Lower leg skin (tissue), 4 donors: ENCODE data around the gene ABCC8. TPM values are rescaled to one million over a fixed set of nuclear protein-coding genes. Genes with fewer than 3 reads are reported as not detected.

Experiments used
- DNase-seq, 2 donors: peaks; one replicate each; pipeline ENCODE4 v3.0.0-alpha.2; 2019; ENCODE audit warnings: low spot score in 2 of 2
- H3K4me3 ChIP-seq: fragments of 200-600 bp; sonication (generic); 2 replicates; pipeline ENCODE4 v1.5.1; 2017; ENCODE audit warnings: mild to moderate bottlenecking, low read depth; ENCODE audit not compliant: poor library complexity, severe bottlenecking
- POLR2A ChIP-seq, 2 donors: fragments of 450-650 bp; IDR thresholded peaks; one replicate each; pipeline ENCODE4 v1.6.1; 2016 to 2017; ENCODE audit warnings: antibody characterized with exemption in 2 of 2, mild to moderate bottlenecking in 1 of 2, moderate library complexity in 1 of 2
- WGBS, 2 donors: methylation state at CpG; one replicate each; pipeline ENCODE4 v1.1.5; 2018; 5-methylcytosine and 5-hydroxymethylcytosine counted together
- intact Hi-C: fragments of 100-400 bp; cut with DNase I; formaldehyde crosslinking; loops from one replicate; pipeline ENCODE4 v1.15.0; 2023; ENCODE audit warnings: low total_unique reads
- total RNA-seq, 4 donors: library from RNA; depleted of rRNA; stranded (reverse); fragments of >200 nt; gene quantifications; one replicate each; pipeline ENCODE4 v1.1.0, GENCODE V29; 2016
- TF ChIP-seq, protein P1 (sequence below), 3 donors: fragments of 450-650 bp; IDR thresholded peaks; one replicate each; pipeline ENCODE4 v1.5.1; 2016; ENCODE audit warnings: antibody characterized with exemption in 3 of 3, mild to moderate bottlenecking in 3 of 3, moderate library complexity in 2 of 3

ABCC8 gene
- total RNA-seq, 4 donors from 2014 or later: 0.11 to 0.34 (median 0.26) TPM; not detected in 1

GRCh38 chr11:17506314-17506713 is 29.7 kb upstream of the ABCC8 start:
- H3K4me3 ChIP-seq: no peak overlapping the region
- TF ChIP-seq, protein P1, sequence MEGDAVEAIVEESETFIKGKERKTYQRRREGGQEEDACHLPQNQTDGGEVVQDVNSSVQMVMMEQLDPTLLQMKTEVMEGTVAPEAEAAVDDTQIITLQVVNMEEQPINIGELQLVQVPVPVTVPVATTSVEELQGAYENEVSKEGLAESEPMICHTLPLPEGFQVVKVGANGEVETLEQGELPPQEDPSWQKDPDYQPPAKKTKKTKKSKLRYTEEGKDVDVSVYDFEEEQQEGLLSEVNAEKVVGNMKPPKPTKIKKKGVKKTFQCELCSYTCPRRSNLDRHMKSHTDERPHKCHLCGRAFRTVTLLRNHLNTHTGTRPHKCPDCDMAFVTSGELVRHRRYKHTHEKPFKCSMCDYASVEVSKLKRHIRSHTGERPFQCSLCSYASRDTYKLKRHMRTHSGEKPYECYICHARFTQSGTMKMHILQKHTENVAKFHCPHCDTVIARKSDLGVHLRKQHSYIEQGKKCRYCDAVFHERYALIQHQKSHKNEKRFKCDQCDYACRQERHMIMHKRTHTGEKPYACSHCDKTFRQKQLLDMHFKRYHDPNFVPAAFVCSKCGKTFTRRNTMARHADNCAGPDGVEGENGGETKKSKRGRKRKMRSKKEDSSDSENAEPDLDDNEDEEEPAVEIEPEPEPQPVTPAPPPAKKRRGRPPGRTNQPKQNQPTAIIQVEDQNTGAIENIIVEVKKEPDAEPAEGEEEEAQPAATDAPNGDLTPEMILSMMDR (IDR thresholded peaks at IDR 0.05): no peak
- no peak for TF ChIP-seq POLR2A (IDR thresholded peaks at IDR 0.05)
- no peak for DNase-seq
- WGBS, 2 donors: 91 to 92% methylated on average over 6 of the region's 6 CpGs
- intact Hi-C loops: loop anchor here (5.0 kb wide), 1 partner anchor 274 kb away; no protein-coding TSS in a partner anchor

DNA sequence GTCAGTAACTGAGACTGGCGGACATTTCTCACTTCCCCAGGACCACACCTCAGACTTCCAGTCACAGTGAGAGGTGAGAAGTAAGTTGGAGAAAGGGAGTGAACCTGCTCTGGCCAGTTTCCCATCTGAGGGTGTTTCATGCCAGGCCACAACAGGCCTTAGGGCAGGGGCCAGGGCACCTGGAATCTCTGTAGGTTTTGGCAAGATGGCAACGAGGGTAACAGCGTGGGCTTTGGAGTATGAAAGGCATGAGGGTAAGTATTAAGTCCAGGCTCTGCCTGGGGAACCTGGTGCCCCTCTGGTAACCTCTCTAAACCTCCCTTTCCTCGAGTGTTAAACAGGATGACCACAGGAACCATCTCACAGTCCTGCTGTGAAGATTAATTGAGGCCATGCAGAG is 28.5 kb upstream of the ABCC8 start:
- H3K4me3 ChIP-seq: no peak overlapping the region
- whole genome bisulfite sequencing, 2 donors: 76 to 77% methylated on average over 4 of the region's 4 CpGs
- TF ChIP-seq POLR2A (IDR thresholded peaks at IDR 0.05): no peak
- TF ChIP-seq, protein P1 (IDR thresholded peaks at IDR 0.05): no peak
- DNase-seq: no peak
- intact Hi-C loops: loop anchor here (2.0 to 5.0 kb wide), 2 partner anchors 120 to 273 kb away; no protein-coding TSS in a partner anchor

DNA sequence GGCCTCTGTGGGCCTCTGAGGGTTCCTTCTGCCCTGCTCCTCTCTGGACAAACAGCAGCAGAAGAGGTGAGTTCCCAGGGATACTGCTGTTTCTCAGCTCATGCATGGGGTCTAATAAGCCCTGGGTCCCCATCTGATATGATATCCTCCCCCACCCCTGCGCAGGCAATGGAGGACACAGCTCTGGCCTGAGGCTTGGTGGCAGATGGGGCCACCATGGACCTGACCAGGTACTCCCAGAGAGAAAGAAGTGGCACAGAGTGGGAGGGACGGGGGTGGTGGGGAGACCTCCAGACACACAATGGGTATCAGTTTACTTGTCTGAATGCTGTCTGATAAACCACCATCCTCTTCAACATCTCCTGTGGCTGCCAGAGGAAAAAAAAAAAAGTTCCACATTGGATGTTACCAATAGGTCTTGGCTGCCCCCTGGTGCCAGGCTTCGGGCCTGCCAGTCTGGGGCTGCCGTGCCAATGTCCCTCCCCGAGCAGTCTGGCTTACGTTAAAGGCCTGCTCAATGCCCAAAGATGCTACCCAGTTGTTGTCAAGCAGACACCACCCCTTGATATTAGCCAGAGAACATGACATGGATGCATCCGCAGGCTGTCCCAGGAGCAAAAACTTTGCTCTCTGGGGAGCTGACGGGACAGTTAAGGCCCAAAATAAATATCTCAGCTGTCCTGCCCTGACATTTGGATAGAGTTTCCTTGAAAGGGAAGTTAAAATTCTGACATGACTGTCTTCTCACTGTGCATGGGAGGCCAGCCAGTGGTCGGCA is 27.9 kb upstream of the ABCC8 start:
- TF ChIP-seq, protein P1 (IDR thresholded peaks at IDR 0.05): peak in 1 of 3 donors; percentile 47
- TF ChIP-seq POLR2A (IDR thresholded peaks at IDR 0.05): no peak
- WGBS, 2 donors: 32 to 39% methylated on average over 9 of the region's 9 CpGs
- intact Hi-C loops: loop anchor here (2.0 to 5.0 kb wide), 2 partner anchors 120 to 272 kb away; no protein-coding TSS in a partner anchor

GRCh38 chr11:17502630-17503029 is 26.0 kb upstream of the ABCC8 start:
- intact Hi-C loops: no loop called here
- 78 to 93% methylated on average over 4 of the region's 4 CpGs for WGBS, 2 donors
- H3K4me3 ChIP-seq: no peak overlapping the region
- TF ChIP-seq, protein P1 (IDR thresholded peaks at IDR 0.05): no peak
- TF ChIP-seq POLR2A (IDR thresholded peaks at IDR 0.05): no peak
- DNase-seq: no peak

More for the DNA sequence above, 27.9 kb upstream of the ABCC8 start:
- peak; percentile 54 to 91 for DNase-seq
- H3K4me3 ChIP-seq: no peak overlapping the region

DNA sequence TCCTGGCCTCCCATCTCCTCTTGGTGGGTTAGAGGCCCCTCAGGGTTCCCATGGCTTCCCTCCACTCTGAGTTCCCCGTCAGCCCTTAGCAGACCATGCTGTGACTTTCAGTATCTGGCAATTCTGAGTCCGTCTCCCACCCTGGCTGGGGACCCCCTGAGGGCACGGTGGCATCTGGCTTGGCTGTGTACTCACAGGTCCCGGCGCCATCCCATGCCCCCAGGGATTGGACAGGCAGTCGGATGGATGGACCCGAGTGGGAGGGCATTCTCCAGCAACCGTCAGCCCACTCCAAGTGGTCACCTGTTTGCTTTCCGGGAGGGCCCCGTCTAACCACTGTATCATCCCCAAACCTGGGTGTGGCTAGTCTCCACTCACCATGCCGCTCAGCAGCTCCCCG is 24.0 kb upstream of the ABCC8 start:
- 77 to 88% methylated on average over 6 to 12 of the region's 12 CpGs for WGBS, 2 donors
- DNase-seq: no peak
- intact Hi-C loops: no loop called here
- TF ChIP-seq, protein P1 (IDR thresholded peaks at IDR 0.05): no peak
- H3K4me3 ChIP-seq: no peak overlapping the region
